HG03108 (cell line): ENCODE results near the gene CACNA1C.
A peak's percentile ranks its signal among the peaks of the same experiment; 100 is the strongest.

Source experiments
- ATAC-seq: cut with Tn5 transposase; IDR thresholded peaks from one replicate; pipeline ENCODE4 v1.9.1; 2021; ENCODE audit warnings: moderate library complexity; ENCODE audit not compliant: unreplicated experiment

CACNA1C gene

DNA sequence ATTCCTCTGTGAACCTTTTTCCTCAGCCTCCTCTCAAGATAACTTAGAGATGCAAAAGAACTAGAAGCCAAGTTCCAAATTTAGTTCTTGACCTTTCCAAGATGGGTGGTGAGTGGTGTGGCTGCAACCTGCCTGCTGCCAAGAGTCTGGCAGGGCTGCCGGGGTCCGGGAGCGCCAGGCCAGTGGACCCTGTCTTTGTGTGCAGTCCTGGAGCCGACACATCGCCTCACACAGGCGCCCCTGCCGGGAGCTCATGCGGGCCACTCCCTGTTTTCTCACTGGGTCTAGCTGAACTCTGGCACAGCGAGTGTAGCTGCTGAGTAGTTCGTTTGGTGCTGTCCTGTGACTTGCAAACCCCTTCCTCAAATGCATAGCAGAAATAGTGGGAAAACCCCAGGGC lies 84.9 kb downstream of the CACNA1C start:
- ATAC-seq = no peak

DNA sequence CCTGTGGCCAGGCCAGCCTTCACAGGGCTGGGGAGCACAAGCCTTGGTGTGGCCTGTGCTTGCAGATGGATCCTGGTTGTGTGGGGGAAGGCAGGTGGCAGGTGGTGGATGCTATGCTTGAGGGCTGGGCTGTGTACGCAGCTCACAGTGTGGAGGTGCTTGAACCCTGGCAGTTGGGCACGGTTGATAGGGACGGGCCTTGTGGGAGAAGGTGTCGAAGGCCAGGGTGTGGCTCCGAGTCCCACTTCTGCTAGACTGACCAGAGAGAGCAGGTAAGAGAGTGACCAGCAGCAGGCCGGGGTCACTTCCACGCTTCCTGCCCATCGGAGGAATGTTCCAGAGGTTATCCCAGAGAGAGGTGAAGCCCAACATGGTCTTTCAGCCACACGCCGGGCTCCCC lies 85.5 kb downstream of the CACNA1C start:
- ATAC-seq = no peak

GRCh38 chr12:2138871-2139308 lies 86.1 kb downstream of the CACNA1C start:
- no peak for ATAC-seq

GRCh38 chr12:2139651-2140050 lies 86.9 kb downstream of the CACNA1C start:
- no peak for ATAC-seq

- no peak for ATAC-seq
Measured at GRCh38 chr12:2140858-2141519, 88.2 kb downstream of the CACNA1C start.

GRCh38 chr12:2142068-2142467 lies 89.3 kb downstream of the CACNA1C start:
- ATAC-seq = no peak

DNA sequence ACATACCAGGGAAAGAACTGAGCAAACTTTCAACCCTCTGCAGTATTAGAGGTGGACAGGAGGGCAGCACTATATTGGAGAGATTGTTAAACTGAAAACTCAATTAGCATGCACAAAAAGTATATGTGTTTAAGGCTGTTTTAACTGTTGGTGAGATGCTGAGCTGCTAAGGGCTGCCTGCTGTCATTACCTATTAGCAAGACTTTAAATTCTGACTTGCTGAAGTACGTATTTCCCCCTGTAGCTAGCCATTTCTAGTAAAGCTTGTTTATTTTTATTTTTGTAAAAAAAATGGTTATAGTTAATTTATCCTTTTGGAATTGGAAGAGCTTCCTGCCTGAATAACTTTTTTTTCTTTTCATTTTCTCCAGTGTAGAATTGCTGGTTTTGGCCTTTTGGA lies 92.2 kb downstream of the CACNA1C start:
- no peak for ATAC-seq

- no peak for ATAC-seq
Measured at GRCh38 chr12:2145433-2145998, 92.7 kb downstream of the CACNA1C start.

GRCh38 chr12:2147335-2147734 lies 94.5 kb downstream of the CACNA1C start:
- ATAC-seq = no peak

DNA sequence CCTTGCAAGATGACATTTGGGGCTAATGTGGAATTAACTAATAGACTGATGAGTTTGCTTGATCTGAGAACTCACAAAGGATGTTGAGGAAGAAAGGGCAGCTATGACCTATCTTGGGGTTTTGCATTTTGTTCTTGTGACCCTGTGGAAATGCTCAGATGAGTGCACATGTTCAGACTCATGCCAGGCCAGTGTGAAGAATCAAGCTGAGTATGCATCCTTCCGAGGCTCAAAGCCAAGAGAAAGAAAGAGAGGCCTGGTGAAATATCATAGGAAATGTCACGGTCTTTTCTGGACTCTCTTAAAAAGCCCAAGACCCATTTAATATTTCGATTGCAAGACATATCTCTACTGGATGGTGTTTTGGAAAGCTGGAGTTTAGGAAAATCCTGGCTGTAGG lies 96.3 kb downstream of the CACNA1C start:
- ATAC-seq = no peak

GRCh38 chr12:2150833-2151232 lies 98.0 kb downstream of the CACNA1C start:
- no peak for ATAC-seq

- ATAC-seq = no peak
Measured at GRCh38 chr12:2151391-2151790, 98.6 kb downstream of the CACNA1C start.

DNA sequence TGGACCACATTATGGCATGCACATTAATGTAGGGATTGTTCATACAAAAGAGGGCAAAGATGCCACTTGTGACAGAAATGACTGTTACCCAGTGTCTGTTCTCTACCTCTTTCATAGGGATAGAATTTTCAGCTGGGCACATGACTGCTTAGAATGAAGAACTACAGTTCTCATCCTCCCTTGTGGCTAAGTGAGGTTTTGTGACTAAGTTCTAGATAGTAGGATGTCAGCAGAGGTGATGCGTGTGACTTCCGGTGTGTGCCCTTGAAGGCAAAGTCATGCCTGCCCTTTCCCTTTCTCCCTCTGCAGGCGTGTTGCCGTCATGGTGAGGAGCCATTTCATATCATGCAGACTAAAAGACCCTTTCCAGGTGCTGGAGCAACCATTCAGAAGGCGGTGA lies 99.3 kb downstream of the CACNA1C start:
- peak; percentile 80 for ATAC-seq

- ATAC-seq = no peak
Measured at GRCh38 chr12:2154050-2154449, 101.3 kb downstream of the CACNA1C start.

GRCh38 chr12:2154521-2154920 lies 101.7 kb downstream of the CACNA1C start:
- no peak for ATAC-seq

GRCh38 chr12:2156333-2156732 lies 103.5 kb downstream of the CACNA1C start:
- ATAC-seq = no peak

DNA sequence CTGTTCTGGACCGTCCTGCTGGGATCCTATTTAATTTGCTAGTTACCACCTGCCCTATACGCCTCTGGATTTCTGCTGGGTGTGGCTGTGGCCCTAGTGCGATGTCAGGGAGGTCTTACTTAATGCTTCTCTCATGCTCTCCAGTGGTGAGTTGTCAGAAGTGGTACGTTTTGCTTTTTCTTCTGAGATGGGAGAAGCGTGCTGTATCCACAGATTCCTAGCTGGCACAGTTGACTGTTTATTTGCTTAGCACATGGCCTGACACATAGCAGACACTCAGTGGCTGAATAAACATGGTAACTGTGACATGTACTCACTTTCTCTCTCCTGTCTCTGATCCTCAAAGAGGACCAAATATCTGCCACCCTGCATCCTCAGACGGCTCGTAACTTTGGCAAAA lies 107.3 kb downstream of the CACNA1C start:
- no peak for ATAC-seq

- ATAC-seq = no peak
Measured at GRCh38 chr12:2161473-2161872, 108.7 kb downstream of the CACNA1C start.

GRCh38 chr12:2163177-2163941 lies 110.6 kb downstream of the CACNA1C start:
- no peak for ATAC-seq

DNA sequence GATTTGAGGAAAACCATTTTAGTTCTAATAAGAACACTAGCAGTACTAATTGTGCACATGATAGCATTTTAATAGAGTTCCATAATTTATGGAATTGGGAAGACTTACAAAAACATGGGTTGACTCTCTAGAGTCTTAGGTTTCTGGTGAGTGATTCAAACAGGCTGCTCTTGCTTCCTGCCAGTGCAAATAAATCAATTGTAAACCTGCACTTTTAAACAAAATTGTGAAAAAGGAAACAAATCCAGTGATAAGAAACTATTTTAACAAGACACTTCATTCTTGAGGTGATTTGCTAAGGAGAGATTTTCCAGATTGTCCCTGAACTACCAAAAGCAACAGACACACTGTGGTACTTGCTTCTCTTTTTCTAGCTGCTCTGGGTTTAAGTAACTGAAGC lies 112.2 kb downstream of the CACNA1C start:
- no peak for ATAC-seq

GRCh38 chr12:2165927-2166326 lies 113.1 kb downstream of the CACNA1C start:
- no peak for ATAC-seq

GRCh38 chr12:2166696-2167095 lies 113.9 kb downstream of the CACNA1C start:
- no peak for ATAC-seq
